Activated gamma-delta T cell treated with Interleukin-2 at 50 U/mL for 16 hours (primary cell): ENCODE measurements around the gene PTPN14.
"Not testable (repeated sequence)": the region's sequence is repeated elsewhere in the genome, so short reads cannot be mapped to it uniquely, and the experiment has no call there.

Source experiments
- DNase-seq: peaks from one replicate; pipeline ENCODE4 v3.0.0-alpha.2; 2020

The PTPN14 gene

DNA sequence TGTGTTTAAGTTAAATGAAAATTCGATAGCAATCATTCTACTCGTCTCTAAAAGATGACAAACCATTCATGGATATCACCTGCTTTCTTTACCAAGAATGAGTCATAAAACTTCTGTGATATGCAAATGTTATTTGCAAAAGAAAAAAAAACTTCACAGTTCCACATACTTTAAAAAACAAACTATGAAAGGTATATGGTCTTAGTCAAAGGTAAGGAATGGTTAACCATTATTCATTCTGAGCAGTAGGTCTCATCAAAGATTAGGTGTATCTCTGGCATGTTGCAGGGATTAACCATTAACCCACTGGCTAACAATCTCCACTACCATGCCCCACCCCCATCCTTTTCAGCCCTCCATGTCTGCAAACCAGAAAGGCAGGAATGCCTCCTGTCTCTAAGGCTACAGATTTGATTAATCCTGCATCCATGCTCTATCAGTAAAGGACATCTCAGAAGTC is 44.4 kb downstream of the PTPN14 start:
- DNase-seq, result no peak

DNA sequence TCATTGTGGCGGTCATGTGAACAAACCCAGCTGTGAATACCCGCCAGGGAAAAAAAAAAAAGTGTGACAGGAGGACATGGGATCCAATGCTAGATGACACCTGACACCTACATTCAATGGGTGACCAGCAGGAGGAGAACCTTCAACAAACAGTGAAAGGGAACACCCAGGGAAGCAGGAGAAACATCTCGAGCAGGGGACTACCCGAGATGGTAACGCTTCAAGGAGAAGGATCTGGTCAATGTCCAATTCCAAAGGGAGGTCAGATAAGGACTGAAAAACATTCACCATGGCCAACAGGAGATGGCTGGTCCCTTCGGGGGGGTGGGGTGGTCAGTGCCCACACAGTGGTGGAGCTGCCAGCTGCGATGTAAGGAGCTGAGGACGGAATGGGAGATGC is 46.3 kb downstream of the PTPN14 start:
- DNase-seq, result no peak

DNA sequence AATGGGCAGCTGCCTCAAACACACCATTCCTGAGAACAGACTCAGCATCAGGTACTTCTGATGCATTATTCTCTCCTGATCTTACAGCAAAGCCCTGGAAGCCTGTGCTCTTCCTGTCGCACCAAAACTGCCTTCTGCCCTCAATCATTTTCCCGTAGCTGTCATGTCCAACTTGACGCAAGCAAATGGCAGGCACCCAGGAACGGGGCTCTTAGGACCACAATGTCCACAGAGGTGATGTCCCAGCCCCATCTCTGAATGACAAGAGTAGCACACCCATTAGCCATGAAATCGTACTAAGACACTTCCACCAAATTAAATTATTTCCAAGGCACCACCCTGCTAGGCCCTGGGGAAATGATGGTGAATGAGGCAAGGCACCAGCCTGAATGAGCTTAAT is 47.1 kb downstream of the PTPN14 start:
- DNase-seq, result no peak

DNA sequence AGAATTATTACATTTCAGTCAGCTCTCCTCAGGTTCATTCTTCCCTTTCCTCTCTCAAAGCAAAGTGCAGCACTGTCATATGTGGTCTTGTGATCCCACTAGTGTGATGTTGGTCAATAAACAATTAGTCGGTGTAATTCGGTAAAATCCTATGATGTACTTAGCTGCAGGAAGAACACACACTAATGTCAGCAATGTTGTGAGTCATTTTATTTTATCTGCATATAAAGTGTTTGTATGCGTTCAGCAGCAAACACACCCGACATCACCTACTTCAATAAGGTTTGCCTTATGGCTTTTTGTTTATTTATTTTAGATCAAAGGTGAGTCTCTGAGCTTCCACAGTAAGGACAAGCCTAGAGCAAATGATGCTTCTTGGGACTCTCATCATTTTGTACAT is 47.8 kb downstream of the PTPN14 start:
- no peak for DNase-seq

DNA sequence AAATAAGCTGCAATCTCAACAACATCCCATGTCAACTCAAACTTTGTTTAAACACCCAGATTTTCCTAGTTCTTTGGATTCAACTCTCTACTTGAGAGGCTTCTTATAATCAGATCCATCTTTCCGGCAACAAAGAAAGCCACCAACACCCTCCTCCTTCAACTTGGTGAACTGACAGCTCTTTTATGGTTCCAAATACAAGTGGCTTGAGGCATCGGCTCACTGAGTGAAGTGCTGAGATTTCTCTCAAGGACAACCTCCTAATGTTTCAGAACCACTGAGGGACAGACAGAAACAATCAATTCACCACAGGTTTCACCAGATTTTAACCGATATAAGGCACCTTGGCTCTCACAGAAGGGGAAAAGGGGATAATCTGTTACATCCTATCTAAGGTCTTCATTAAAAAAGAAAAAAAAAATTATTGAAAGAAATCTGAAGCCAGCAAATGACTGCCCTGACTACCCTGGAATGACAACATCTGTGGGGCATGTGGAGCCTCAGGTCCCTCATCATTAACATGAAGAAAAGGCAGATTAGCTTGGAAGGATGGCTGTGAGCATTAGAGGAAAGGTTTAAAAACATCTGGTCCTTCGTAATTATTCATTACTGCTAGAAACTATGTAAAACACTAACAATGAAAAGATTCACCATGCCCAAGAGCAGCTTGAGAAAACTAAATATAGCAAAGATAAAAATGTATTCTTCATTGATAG is 50.9 kb downstream of the PTPN14 start:
- no peak for DNase-seq

DNA sequence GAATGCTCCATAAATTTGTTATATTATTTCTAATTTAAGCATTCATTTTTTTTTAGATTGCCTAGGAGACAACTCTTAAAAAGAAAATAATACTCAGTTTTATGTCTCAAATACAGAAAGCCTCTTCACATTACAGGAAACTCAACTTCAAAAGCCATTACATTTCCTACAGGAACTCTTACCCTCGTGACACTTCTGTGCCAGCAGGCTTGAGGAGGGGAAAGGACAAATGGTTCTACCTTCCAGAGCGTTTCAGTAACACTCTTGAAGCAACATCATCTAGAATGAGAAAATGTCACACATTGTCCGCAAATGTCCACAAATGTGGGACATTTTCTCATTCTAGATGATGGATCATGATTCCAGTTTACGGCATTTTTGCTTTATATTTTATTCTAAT is 51.7 kb downstream of the PTPN14 start:
- no peak for DNase-seq

DNA sequence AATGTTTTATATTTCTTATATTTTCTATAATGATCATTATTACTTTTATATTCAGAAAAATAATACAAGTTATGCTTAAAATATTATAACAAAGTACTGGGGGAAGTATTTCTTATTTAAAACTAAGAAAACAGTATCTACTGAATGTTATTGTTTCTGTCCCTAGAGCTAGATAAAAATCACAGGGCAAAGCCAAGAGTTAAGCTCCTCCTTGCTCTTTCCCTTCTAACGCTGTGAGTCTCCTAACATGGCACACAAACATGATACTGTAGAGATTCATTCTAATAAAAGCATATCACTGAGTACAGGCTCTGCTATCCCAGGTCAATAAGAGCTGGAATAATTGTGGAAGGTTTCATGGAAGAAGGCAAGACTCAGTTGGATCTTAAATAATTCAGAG is 53.4 kb downstream of the PTPN14 start:
- no peak for DNase-seq

DNA sequence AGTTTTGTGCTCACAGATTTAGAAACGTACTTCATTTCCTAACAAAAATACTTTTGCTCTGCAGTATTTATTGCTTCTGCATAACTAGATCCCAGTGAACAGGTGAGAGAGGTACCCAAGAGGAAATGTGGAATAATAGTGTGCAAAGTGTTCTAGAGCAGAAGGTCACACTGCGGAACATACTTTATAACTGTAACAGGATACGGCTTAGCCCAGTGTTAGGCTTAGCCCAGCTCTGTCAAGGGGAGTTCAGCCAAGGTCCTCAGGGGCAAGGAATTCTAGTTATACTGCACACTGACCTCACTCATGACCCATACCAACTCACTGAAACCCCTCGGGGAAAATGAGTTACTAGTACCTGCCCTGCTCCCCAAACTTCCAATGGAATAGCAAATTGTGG is 55.3 kb downstream of the PTPN14 start:
- DNase-seq, result no peak

DNA sequence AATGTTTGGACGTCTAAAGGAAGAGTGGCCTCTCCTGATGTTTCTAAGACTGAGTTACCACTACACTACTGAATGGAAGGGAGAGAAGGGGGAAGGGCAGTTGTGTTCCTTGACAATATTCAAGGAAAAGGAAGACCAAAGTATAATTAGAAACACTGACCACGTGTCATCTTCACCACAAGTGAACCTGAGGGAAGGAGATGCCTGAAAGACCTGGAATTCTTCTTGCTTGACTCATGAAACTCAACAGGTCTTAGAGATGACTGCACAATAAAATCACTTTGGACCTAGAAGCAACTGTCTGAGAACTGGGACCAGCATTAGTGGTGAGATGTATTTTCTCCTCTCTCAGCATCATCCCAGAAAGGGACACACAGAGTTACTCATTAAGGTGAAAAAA is 56.7 kb downstream of the PTPN14 start:
- no peak for DNase-seq

DNA sequence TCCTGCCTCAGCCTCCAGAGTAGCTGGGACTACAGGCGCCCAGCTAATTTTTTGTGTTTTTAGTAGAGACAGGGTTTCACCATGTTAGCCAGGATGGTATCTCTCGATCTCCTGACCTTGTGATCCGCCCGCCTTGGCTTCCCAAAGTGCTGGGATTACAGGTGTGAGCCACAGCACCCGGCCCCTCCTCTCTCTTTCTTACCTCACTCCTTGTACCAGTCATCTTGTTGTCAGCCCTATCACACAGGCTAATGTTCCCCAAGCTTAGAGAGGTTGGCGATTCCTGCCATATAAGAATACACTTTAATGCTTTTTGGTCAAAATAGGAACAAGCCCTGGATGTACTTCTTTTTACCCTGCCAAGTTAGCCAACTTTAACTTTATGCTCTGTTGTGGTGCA is 57.2 kb downstream of the PTPN14 start:
- DNase-seq, result not testable (repeated sequence)

DNA sequence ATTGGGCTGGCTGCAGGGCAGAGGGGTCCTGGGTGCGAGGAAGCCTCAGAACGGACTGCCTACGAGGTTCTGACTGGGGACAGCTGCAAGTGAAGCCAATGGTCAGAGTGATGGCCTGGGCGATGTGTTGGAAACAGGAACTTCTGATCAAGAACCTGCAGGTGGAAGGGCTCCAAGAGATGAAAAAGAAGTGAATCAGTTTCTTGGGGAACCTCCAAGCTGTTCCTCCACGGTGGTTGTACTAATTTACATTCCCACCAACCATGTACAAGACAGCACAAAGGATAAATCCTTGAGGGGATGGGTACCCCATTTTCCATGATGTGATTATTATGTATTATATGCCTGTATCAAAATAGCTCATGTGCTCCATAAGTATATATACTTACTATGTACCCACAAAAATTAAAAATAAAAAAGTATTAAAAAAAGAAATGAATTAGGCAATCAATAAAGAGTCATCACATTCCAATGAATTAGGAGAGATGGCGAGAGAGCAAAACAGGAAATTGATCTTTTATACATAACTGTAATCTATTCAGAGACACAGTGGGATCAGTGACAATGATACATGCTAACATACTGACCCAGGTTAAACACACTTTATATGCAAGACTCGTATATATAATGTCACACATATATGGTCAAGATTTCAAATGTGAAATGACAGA is 58.1 kb downstream of the PTPN14 start:
- DNase-seq, result no peak

DNA sequence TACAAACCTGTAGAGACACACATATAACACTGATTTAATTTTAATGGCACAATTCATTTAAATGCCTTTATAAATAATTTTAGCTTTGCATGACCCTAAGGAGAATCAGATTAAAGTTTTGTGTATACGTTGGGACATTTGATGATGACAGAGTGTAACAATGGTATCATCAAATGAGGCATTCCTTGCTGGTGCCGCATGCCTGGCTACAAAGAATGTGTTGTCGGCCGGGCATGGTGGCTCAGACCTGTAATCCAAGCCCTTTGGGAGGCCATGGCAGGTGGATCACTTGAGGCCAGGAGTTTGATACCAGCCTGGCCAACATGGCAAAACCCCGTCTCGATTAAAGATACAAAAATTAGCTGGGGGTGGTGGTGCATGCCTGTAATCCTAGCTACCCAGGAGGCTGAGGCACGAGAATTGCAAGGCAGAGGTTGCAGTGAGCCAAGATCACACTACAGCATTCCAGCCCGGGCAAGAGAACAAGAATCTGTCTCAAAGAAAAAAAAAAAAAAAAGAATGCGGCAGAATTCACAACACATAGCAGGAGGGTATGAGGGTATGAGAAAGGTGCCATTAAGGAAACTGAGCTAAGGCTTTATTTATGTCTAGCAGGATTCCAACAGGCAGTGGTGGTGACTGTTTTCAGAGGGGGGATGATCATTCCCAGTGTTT is 58.9 kb downstream of the PTPN14 start:
- DNase-seq, result no peak

DNA sequence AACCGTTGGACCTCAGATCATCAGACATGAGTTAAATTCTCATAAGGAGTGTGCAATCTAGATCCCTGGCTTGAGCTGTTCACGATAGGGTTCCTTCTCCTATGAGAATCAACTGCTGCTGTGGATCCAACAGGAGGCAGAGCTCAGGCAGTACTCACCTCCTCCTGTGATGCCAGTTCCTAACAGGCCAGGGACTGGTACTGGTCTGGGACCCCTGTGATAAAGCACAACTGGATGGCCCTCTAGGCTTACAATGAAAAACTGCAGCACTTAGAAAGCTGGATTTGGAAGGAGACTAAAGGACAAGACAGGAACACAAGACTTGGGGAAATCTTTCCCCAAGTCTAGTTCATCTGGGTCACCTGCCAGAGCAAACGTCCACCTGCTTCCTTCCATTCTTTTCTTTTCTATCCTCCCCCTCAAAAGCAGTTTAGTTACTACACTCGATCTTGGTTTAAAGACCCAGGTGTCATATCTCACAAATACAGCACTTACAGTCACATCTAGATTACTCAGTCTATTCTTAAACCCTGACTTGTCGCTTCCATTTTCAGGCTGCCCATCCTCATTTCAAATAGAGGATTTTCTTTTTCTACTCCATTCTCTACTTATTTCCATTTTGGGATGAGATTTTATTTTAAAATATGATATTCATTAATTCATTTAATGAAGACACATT is 59.8 kb downstream of the PTPN14 start:
- no peak for DNase-seq

DNA sequence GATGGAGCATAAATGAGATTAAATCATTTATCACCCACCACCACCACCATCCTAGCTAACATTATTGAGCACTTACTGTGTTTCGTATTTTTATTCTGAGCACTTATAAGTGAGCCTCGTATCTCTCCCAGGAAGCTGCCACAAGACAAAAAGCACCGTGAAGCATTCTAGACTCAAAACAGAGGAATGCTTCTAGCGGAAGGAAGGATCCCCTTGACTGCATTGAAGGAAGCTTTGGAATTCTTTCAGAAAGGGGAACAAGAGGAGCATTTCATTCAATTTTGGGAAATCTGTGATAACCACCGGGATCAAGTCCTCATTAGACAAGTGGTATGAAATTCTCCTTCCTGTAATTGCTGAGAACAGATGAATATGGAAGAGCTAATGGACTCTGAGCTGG is 66.3 kb downstream of the PTPN14 start:
- DNase-seq, result no peak

DNA sequence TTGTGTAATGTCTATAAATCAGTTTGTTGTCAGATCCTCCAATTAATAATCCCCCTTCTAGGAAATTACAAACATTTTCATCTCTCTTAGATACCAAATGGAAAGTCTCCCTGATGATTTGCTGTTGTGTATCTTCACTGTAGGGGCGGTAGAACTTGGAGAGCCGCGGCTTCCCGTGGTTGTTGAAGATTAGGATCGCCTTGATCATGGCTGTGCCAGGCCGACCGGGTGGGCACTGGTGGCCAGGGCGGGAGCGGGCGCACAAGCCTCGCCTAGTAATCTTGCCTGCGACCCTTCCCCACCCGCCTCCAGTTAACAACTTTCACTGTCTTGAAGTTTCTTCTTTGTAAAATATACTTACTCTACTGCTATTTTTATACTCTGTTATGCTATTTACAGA is 68.2 kb downstream of the PTPN14 start:
- DNase-seq, result not testable (repeated sequence)

DNA sequence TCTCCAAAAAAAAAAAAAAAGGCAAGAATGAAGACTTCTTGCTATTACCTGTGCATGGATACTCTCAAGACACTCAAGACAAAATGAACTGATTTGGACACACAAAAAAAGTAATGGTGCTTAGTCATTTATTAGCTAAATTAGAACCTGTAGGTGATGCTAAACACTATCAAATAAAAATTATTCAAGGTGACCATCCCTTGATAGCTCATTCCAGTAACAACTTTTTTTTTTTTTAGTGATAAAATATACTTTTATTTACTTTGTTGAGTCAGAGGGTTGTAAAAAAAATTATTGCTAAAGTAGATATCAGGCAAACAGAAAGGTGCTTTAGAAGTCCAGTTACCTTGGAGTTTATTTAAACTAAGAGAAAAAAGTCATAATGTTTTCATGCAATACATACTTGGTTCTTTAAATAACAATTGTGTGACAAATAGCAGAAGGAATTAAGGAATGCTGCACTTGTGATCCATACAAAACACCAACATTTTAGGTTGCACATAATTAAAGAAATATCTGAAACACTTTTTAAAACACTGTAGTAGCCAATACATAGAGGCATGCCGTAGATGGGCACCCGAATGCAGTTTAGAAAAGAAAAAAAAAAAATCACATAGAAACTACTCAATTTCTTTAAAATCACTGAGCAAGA is 69.3 kb downstream of the PTPN14 start:
- DNase-seq, result not testable (repeated sequence)

DNA sequence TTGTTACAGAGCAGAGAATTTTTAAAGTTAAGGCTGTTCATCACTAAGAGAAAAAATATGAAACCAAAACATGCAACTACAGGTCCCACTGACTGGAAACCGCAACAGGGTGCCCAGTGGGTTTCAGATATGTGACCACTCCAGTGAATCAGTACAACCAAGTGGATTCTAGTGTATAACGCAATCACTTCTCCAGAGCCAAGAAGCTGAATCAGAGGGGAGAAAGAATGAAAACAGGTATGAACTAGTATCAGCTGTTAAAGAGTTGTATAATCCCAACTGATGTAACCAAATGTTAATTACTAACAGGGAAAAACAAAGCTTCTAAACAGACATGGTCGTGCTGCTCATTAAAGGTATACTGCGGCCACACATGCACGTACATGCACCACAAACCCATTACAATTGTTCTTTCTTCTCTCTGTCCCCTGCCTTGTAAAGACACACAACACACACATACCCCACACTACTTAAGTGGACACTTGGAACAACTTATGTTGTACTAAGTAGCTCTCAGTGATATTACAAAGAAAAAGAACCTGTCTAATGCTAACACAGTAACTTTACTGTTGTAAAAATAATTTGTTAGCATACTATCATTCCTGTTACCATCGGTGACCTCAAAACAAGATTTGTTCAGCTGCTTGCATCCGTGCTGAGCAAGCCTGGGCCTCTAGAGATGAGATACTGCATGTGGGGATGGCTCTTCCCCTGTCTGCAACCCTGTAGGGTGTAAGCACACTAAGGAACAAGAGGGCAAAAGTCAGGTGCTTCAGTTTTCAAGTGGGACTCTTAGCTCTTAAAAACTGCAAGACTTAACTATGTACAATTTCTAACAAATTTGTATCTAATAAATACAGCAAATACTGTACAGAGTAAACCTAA is 74.2 kb downstream of the PTPN14 start:
- DNase-seq, result no peak

DNA sequence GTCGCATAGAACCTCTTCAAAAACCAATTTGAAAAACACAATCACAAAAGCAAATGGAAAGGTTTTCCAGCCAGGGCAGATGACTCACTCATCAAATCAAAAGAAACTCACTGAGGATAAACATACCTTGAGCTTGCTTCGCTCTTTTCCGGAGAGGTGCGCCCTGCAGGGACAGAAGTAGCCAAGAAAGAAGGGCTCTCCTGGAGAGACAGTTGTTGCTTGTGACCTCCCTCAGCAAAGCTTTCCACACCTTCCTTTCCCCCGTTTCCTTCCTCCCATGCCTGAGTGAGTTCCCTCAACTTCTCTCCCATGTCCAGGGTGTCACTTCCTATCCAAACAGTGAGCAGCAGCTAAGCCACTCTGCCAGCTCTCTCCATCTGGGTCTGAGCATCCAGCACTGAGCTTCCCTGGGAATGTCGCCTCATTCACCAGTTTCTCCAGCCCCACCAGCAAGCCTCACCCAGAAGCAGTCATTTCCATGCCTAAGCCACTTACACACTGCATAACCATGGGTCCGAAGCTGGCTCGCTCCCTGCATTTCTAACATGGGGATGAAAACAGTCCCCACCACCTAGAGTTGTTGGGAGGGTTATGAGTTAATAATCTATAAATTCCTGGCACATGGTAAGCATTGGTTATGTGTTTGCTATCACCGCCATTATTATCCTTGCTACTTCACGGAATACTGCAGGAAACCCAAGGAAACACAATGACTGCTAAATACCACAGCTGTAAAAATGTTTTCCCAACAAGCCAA is 75.0 kb downstream of the PTPN14 start:
- no peak for DNase-seq

DNA sequence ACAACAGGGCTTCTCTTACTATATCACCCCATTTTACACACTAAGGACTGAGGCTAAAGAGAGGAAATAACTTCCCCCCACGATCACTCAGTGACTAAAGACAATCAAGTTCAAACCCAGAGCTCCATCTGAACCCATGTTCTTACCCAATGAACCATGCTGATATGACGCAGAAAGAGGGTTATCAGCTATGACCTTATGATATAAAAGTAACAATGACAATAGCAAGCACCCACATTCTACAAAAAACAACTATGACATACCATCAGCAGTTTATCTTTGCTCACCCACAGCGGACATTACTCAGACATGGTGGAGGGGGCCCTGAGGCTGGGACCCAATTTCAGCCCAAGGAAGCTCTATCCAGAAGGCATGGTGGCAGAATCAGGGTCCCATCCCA is 75.7 kb downstream of the PTPN14 start:
- no peak for DNase-seq

DNA sequence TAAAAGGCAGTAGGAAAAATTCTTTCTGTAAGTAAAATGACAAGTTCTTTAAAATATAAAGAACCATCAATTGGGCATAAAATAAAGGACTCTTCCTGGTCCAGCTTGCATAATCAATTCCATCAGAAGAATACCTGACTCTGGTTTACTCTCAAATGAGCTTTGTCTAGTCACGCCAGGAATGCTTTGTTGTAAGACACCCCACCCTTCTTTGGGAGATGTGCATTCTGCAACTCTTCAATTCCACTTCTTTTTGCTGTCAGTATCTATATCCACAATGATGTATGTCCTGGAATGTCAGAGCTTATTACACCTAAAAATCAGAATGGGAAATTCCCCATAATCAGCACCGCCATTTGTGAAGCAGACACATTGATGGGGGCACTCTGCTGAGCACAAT is 76.1 kb downstream of the PTPN14 start:
- no peak for DNase-seq

DNA sequence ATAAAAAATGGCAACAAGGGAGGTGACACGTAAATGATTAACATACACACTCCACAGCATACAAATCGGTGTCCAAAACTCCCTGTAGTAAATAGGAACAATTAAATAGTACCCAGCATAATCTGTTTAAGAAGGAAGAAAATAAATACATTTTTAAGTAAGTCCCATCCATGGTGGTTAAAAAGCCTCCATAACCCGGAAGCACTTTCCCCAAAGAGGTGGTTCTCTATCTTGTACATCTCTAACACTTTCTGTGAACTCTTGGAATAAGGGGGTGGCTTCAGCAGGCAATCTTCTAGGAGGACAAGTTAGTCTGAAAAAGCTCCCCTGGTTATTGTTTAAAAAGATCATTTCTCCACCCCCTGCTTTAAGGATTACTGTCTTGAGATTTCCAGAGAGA is 76.9 kb downstream of the PTPN14 start:
- DNase-seq, result no peak
